Endothelial cell of umbilical vein (primary cell): ENCODE results near the gene GMPPA. TPM values are rescaled to one million over a fixed set of nuclear protein-coding genes. Genes with fewer than 3 reads are reported as not detected.

Experiments
- BruUV-seq: library from RNA; stranded (reverse); fragments of 400-500 nt; replicated peaks from 2 replicates; lab custom pipeline; 2021; lab: Mats Ljungman, UMichigan
- CTCF ChIA-PET: fragments of 300-600, 350-600 bp; sonication (Branson Sonifier 250); formaldehyde crosslinking; loops from one replicate; lab custom pipeline; 2021; ENCODE audit warnings: antibody characterized with exemption, inconsistent platforms; lab: Charles Lee
- POLR2A ChIA-PET: fragments of 300-600, 350-600 bp; sonication (Branson Sonifier 250); formaldehyde crosslinking; loops from one replicate; lab custom pipeline; 2021; ENCODE audit warnings: antibody characterized with exemption, inconsistent platforms; lab: Charles Lee
- DNase-seq: peaks from one replicate; pipeline ENCODE4 v3.0.0-alpha.2; 2011; ENCODE audit warnings: low read depth, low spot score
- FAIRE-seq: peaks from 2 replicates; lab custom pipeline; 2011; peaks lifted over from hg19 to GRCh38; lab: Jason Lieb, UNC
- H2AFZ ChIP-seq: 2 replicates; pipeline ENCODE4 v1.6.0; 2012; ENCODE audit warnings: low read depth, low read length, control low read depth, inconsistent platforms
- H3K27ac ChIP-seq: 2 replicates; pipeline ENCODE4 v1.5.1; 2011; ENCODE audit warnings: low read depth, mild to moderate bottlenecking, control low read depth, low read length, moderate library complexity; ENCODE audit not compliant: insufficient read depth
- H3K27me3 ChIP-seq, 2 experiments: 2 replicates each; pipeline versions ENCODE4 v1.6.0 to v1.6.1; 2011; ENCODE audit warnings: low read length in 2 of 2, mixed read lengths in 1 of 2; ENCODE audit not compliant: control insufficient read depth in 2 of 2, insufficient read depth in 2 of 2
- H3K36me3 ChIP-seq, 2 experiments: 2 replicates in 1 of 2; 3 replicates in 1 of 2; pipeline ENCODE4 v1.5.1; 2011; ENCODE audit warnings: low read length in 2 of 2, mild to moderate bottlenecking in 1 of 2, moderate library complexity in 1 of 2; ENCODE audit not compliant: control insufficient read depth in 2 of 2, insufficient read depth in 2 of 2; ENCODE audit errors: extremely low read depth in 1 of 2
- H3K4me1 ChIP-seq: 3 replicates; pipeline ENCODE4 v1.5.1; 2011; ENCODE audit warnings: mild to moderate bottlenecking, low read length; ENCODE audit not compliant: control insufficient read depth, insufficient read depth; ENCODE audit errors: extremely low read depth
- H3K4me2 ChIP-seq: 2 replicates; pipeline ENCODE4 v1.6.1; 2011; ENCODE audit warnings: low read length, control low read depth, mixed read lengths; ENCODE audit not compliant: insufficient read depth
- H3K4me3 ChIP-seq, 3 experiments: fragments of 200-600 bp in 1 of 3; sonication (generic), shearing (Covaris generic) in 1 of 3; replicated peaks in 1 of 3; 2 replicates each; pipeline ENCODE4 v1.5.1; 2011 to 2016; ENCODE audit warnings: control low read depth in 3 of 3, low read length in 3 of 3, mild to moderate bottlenecking in 2 of 3, inconsistent platforms in 1 of 3, low read depth in 1 of 3, moderate library complexity in 1 of 3; ENCODE audit not compliant: insufficient read depth in 1 of 3
- H3K79me2 ChIP-seq: 2 replicates; pipeline ENCODE4 v1.6.0; 2012; ENCODE audit warnings: low read length, inconsistent platforms; ENCODE audit not compliant: control insufficient read depth, insufficient read depth
- H3K9ac ChIP-seq: replicated peaks from 2 replicates; pipeline ENCODE3; 2011; ENCODE audit warnings: low read length, control low read depth; ENCODE audit not compliant: insufficient read depth; ENCODE audit errors: extremely low read depth
- H3K9me1 ChIP-seq: replicated peaks from 3 replicates; pipeline ENCODE4 v1.6.0; 2011; ENCODE audit warnings: mild to moderate bottlenecking, low read length; ENCODE audit not compliant: control insufficient read depth, insufficient read depth; ENCODE audit errors: extremely low read depth
- H3K9me3 ChIP-seq: replicated peaks from 2 replicates; pipeline ENCODE4 v1.5.1; 2012; ENCODE audit warnings: low read length, inconsistent platforms; ENCODE audit not compliant: control insufficient read depth, insufficient read depth
- H4K20me1 ChIP-seq: replicated peaks from 2 replicates; pipeline ENCODE3; 2011; ENCODE audit warnings: mild to moderate bottlenecking, low read length; ENCODE audit not compliant: control insufficient read depth, insufficient read depth; ENCODE audit errors: extremely low read depth
- EZH2 ChIP-seq: IDR thresholded peaks from 2 replicates; pipeline ENCODE4 v1.6.1; 2012; ENCODE audit warnings: borderline replicate concordance, low read depth, mild to moderate bottlenecking, moderate library complexity, low read length, inconsistent platforms; ENCODE audit not compliant: severe bottlenecking
- FOS ChIP-seq: IDR thresholded peaks from 2 replicates; pipeline ENCODE4 v1.6.1; 2011; ENCODE audit warnings: mild to moderate bottlenecking, low read length, moderate library complexity, borderline replicate concordance; ENCODE audit not compliant: insufficient read depth
- GATA2 ChIP-seq: IDR thresholded peaks from 2 replicates; pipeline ENCODE4 v1.7.0; 2011; ENCODE audit warnings: low read depth, mild to moderate bottlenecking, moderate library complexity, mixed read lengths, low read length; ENCODE audit not compliant: insufficient read length, insufficient read depth
- JUN ChIP-seq: IDR thresholded peaks from 2 replicates; pipeline ENCODE4 v1.6.1; 2011; ENCODE audit warnings: borderline replicate concordance, low read depth; ENCODE audit not compliant: insufficient read length, insufficient read depth
- MYC ChIP-seq: IDR thresholded peaks from one replicate; pipeline ENCODE4 v1.6.1; 2011; ENCODE audit warnings: mild to moderate bottlenecking, low read depth, low read length
- POLR2A ChIP-seq: IDR thresholded peaks from 2 replicates; pipeline ENCODE4 v1.6.1; 2012; ENCODE audit warnings: low read depth, mild to moderate bottlenecking, control low read depth, low read length
- POLR2AphosphoS5 ChIP-seq: IDR thresholded peaks from 2 replicates; pipeline ENCODE4 v1.6.1; 2012; ENCODE audit warnings: low read depth, mild to moderate bottlenecking, control low read depth, low read length, moderate library complexity; ENCODE audit not compliant: insufficient read depth
- dilution Hi-C: fragments of 300-500 bp; cut with MboI; formaldehyde crosslinking; loops from one replicate; pipeline ENCODE4 v1.15.0; 2019; ENCODE audit warnings: low sequenced_read_pairs; ENCODE audit not compliant: extremely low pct_ligation_motif_present
- intact Hi-C: fragments of 100-400 bp; cut with micrococcal nuclease; formaldehyde crosslinking; loops from one replicate; pipeline ENCODE4 v1.10.0; 2022
- polyA plus RNA-seq, 4 experiments: library from polyadenylated mRNA; depleted of rRNA in 3 of 4; stranded (reverse) in 3 of 4; unstranded in 1 of 4; fragments of >200 nt; gene quantifications; 2 replicates each; pipeline versions ENCODE4 v1.2.1 to v1.2.3, GENCODE V29; 2011 to 2012; ENCODE audit warnings: missing spikeins in 1 of 4
- total RNA-seq: library from RNA; stranded (reverse); gene quantifications from 2 replicates; pipeline ENCODE4 v1.2.3, GENCODE V29; 2021
- TF ChIP-seq, protein P1 (sequence below), 2 donors: IDR thresholded peaks; 1 replicate in 1 of 2; 2 replicates in 1 of 2; pipeline ENCODE4 v1.5.1; 2011; ENCODE audit warnings: low read length in 2 of 2, mild to moderate bottlenecking in 2 of 2, moderate library complexity in 2 of 2, control low read depth in 1 of 2, inconsistent platforms in 1 of 2, low read depth in 1 of 2; ENCODE audit not compliant: insufficient read depth in 1 of 2; ENCODE audit errors: extremely low read depth in 1 of 2
- TF ChIP-seq, protein P2 (sequence below): IDR thresholded peaks from 2 replicates; pipeline ENCODE4 v1.6.1; 2011; ENCODE audit not compliant: insufficient read depth, insufficient read length

Gene GMPPA
- total and polyA plus RNA-seq, 2 donors (not counting 3 experiments of a cell fraction or from before 2014, with no cell fraction given): 39.1 to 104 TPM

- TF ChIP-seq EZH2 (no peak), GATA2 (no peak), FOS (no peak), POLR2A (no peak), POLR2AphosphoS5 (no peak), JUN (no peak), MYC (no peak)
- TF ChIP-seq, protein P1, sequence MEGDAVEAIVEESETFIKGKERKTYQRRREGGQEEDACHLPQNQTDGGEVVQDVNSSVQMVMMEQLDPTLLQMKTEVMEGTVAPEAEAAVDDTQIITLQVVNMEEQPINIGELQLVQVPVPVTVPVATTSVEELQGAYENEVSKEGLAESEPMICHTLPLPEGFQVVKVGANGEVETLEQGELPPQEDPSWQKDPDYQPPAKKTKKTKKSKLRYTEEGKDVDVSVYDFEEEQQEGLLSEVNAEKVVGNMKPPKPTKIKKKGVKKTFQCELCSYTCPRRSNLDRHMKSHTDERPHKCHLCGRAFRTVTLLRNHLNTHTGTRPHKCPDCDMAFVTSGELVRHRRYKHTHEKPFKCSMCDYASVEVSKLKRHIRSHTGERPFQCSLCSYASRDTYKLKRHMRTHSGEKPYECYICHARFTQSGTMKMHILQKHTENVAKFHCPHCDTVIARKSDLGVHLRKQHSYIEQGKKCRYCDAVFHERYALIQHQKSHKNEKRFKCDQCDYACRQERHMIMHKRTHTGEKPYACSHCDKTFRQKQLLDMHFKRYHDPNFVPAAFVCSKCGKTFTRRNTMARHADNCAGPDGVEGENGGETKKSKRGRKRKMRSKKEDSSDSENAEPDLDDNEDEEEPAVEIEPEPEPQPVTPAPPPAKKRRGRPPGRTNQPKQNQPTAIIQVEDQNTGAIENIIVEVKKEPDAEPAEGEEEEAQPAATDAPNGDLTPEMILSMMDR (IDR thresholded peaks at IDR 0.05; ENCODE audit: extremely low read depth in 1 of 2, insufficient read depth in 1 of 2, low read depth in 1 of 2, low read length in 2 of 2): no peak
- TF ChIP-seq, protein P2, sequence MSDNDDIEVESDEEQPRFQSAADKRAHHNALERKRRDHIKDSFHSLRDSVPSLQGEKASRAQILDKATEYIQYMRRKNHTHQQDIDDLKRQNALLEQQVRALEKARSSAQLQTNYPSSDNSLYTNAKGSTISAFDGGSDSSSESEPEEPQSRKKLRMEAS: no peak
- Histone ChIP-seq H3K36me3 (no peaks in the 10 kb centered on the region), H3K9ac (no peak overlapping the region), H3K27ac (no peak overlapping the region), H3K4me3 (no peak overlapping the region), H3K9me1 (no peaks in the 10 kb centered on the region), H3K4me1 (no peaks in the 10 kb centered on the region), H3K27me3 (peaks cover 27 to 30% of the 10 kb centered on the region in 2 experiments), H3K9me3 (no peaks in the 10 kb centered on the region), H3K79me2 (no peaks in the 10 kb centered on the region), H2AFZ (no peak overlapping the region), H4K20me1 (no peaks in the 10 kb centered on the region), H3K4me2 (no peak overlapping the region)
- BruUV-seq: no TSS peak
- dilution Hi-C loops: no loop called here
- intact Hi-C loops: no loop called here
- ChIA-PET POLR2A (no interaction called here), CTCF (interaction anchor here (0.9 to 19.9 kb wide), 4 partner anchors 8 to 38 kb away, joined by 3 to 731 read pairs (median 6); no protein-coding TSS in a partner anchor)
- FAIRE-seq (no peak), DNase-seq (no peak)
Measured at GRCh38 chr2:219490600-219491130, 8.0 kb upstream of the GMPPA start.
